Sigmoid colon (tissue), 4 donors: ENCODE results near the gene MIAT.

Source experiments
- EP300 ChIP-seq, 4 donors: sonication (generic); formaldehyde crosslinking; IDR thresholded peaks; one replicate each; pipeline ENCODE4 v1.6.1; 2017; ENCODE audit warnings: antibody characterized with exemption in 4 of 4
- POLR2A ChIP-seq, 2 donors: fragments of 450-650 bp; IDR thresholded peaks; one replicate each; pipeline ENCODE4 v1.6.1; 2016; ENCODE audit warnings: antibody characterized with exemption in 2 of 2, mild to moderate bottlenecking in 2 of 2, moderate library complexity in 2 of 2
- TF ChIP-seq, protein P1 (sequence below), 4 experiments: fragments of 450-650 bp in 3 of 4; fragments of 200-600 bp in 1 of 4; IDR thresholded peaks; one replicate each; pipeline ENCODE4 v1.5.1; 2016 to 2019; ENCODE audit warnings: antibody characterized with exemption in 4 of 4, mild to moderate bottlenecking in 3 of 4, moderate library complexity in 2 of 4

- TF ChIP-seq, protein P1, sequence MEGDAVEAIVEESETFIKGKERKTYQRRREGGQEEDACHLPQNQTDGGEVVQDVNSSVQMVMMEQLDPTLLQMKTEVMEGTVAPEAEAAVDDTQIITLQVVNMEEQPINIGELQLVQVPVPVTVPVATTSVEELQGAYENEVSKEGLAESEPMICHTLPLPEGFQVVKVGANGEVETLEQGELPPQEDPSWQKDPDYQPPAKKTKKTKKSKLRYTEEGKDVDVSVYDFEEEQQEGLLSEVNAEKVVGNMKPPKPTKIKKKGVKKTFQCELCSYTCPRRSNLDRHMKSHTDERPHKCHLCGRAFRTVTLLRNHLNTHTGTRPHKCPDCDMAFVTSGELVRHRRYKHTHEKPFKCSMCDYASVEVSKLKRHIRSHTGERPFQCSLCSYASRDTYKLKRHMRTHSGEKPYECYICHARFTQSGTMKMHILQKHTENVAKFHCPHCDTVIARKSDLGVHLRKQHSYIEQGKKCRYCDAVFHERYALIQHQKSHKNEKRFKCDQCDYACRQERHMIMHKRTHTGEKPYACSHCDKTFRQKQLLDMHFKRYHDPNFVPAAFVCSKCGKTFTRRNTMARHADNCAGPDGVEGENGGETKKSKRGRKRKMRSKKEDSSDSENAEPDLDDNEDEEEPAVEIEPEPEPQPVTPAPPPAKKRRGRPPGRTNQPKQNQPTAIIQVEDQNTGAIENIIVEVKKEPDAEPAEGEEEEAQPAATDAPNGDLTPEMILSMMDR (IDR thresholded peaks at IDR 0.05) = no peak
- no peak for TF ChIP-seq POLR2A (IDR thresholded peaks at IDR 0.05)
- TF ChIP-seq EP300 (IDR thresholded peaks at IDR 0.05) = no peak
These were observed 35.7 kb upstream of the MIAT start, which contains the start of gene CRYBA4 for GRCh38 chr22:26621663-26622062.
